Body of pancreas (tissue), 4 donors: ENCODE results near the gene TNIK. TPM values are rescaled to one million over a fixed set of nuclear protein-coding genes. Genes with fewer than 3 reads are reported as not detected.

ENCODE experiments used
- ATAC-seq: fragments of 150-250 bp; one replicate; pipeline ENCODE4 v1.9.1; 2016
- DNase-seq, 4 donors: peaks; one replicate each; pipeline ENCODE4 v3.0.0-alpha.2; 2019
- H3K27ac ChIP-seq, 4 donors: fragments of 200-600 bp; sonication (generic); 1 replicate in 3 of 4; 2 replicates in 1 of 4; pipeline versions ENCODE4 v1.5.1 to v1.6.1; 2016 to 2019; ENCODE audit warnings: mild to moderate bottlenecking in 1 of 4, mixed read lengths in 1 of 4, moderate library complexity in 1 of 4
- H3K27me3 ChIP-seq, 2 donors: fragments of 200-600 bp; sonication (generic); one replicate each; pipeline ENCODE4 v1.6.0; 2016; ENCODE audit warnings: mild to moderate bottlenecking in 1 of 2
- H3K36me3 ChIP-seq, 2 donors: fragments of 200-600 bp; sonication (generic); replicated peaks in 1 of 2; 2 replicates each; pipeline ENCODE4 v1.5.1; 2016; ENCODE audit warnings: low read depth in 2 of 2; ENCODE audit not compliant: insufficient read depth in 1 of 2
- H3K4me1 ChIP-seq: fragments of 200-600 bp; sonication (generic); one replicate; pipeline ENCODE4 v1.6.0; 2016
- H3K4me3 ChIP-seq, 2 donors: fragments of 200-600 bp; sonication (generic); 1 replicate in 1 of 2; 2 replicates in 1 of 2; pipeline ENCODE4 v1.5.1; 2016 to 2019
- H3K9me3 ChIP-seq, 3 donors: fragments of 200-600 bp; sonication (generic); 1 replicate in 2 of 3; 2 replicates in 1 of 3; pipeline ENCODE4 v1.5.1; 2016
- CTCF ChIP-seq, 7 experiments: fragments of 450-650 bp in 4 of 7; fragments of 200-600 bp in 3 of 7; sonication (generic) in 3 of 7; IDR thresholded peaks; one replicate each; pipeline ENCODE4 v1.5.1; 2016 to 2019; ENCODE audit warnings: antibody characterized with exemption in 7 of 7
- POLR2A ChIP-seq, 3 donors: fragments of 450-650 bp; IDR thresholded peaks; one replicate each; pipeline ENCODE4 v1.6.1; 2016; ENCODE audit warnings: antibody characterized with exemption in 3 of 3, mild to moderate bottlenecking in 2 of 3
- WGBS, 2 donors: methylation state at CpG; one replicate each; pipeline ENCODE4 v1.1.5; 2017; 5-methylcytosine and 5-hydroxymethylcytosine counted together
- intact Hi-C: fragments of 100-400 bp; cut with DNase I; formaldehyde crosslinking; loops from one replicate; pipeline ENCODE4 v1.15.1; 2023
- total RNA-seq, 2 donors: library from RNA; depleted of rRNA; stranded (reverse); fragments of >200 nt; gene quantifications; one replicate each; pipeline ENCODE4 v1.1.0, GENCODE V29; 2016

Gene TNIK
- total RNA-seq, 2 donors from 2014 or later: 7.6 to 9.6 TPM

GRCh38 chr3:171285287-171285686, 174.9 kb downstream of the TNIK start:
- intact Hi-C loops: no loop called here
- Histone ChIP-seq H3K4me1 (peaks cover 12% of the 10 kb centered on the region), H3K4me3 (no peak overlapping the region), H3K9me3 (no peaks in the 10 kb centered on the region), H3K27me3 (no peaks in the 10 kb centered on the region), H3K27ac (no peak overlapping the region), H3K36me3 (no peaks in the 10 kb centered on the region)
- no peak for TF ChIP-seq CTCF (IDR thresholded peaks at IDR 0.05)
- no peak for TF ChIP-seq POLR2A (IDR thresholded peaks at IDR 0.05)
- WGBS, 2 donors: 71 to 78% methylated on average over 2 of the region's 2 CpGs
- DNase-seq (no peak), ATAC-seq (no peak)

DNA sequence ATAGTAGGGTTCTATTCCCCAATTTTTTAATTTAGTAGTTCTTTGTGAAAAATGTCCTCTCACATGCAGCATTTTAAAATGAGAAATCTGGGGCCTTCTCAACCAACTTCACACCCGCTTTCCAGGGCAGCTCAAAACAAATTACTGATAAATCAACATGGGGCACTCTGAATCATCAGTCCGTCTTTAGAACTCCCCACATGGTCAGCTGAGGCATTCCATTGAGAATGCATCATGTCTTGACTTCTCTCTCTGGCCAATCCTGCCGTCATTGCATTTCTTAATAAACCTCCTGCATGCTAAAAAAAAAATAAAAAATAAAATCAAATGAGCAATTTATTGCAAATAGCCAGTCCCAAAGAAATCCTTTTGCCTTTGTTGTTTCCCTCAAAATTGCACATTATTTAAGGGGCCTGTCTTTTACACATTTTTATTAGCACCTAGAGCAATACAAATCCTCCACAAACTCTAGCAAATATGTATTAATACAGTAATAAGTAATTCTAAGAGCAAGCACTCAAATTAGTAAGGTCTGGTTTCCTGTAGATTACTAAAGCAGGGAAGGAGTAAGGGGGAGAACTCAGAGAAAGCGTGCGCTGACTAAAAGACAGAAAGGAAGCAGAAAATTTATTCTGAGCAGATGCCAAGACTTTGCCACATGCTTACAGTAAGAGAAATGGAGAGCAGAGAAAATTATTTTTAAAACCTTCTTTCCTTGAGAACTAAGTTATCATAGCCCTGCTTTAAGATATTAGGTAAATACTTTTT, 175.7 kb downstream of the TNIK start:
- peak in 3 of 4 donors; percentile 12 to 38 (median 20) for DNase-seq
- intact Hi-C loops: no loop called here
- no peak for TF ChIP-seq CTCF (IDR thresholded peaks at IDR 0.05)
- no peak for TF ChIP-seq POLR2A (IDR thresholded peaks at IDR 0.05)

DNA sequence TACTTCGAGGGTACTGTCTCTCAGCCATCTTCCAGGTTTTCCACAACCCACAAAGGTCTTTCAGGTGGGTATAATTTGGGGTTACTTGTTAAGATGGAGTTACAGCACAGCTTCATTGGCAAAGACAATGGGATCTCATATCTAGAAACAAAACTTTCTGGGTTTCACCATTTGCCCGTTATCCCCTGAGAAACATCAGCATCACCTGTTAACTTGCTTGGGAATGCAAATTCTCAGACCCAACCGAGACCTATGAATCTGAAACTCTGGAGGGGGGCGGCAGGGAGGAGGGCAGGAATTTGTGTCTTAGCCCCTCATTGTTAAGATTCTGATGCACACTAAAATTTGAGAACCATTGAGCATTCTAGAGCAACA, 176.4 kb downstream of the TNIK start:
- Histone ChIP-seq H3K4me1 (peaks cover 12% of the 10 kb centered on the region), H3K27ac (no peak overlapping the region), H3K36me3 (no peaks in the 10 kb centered on the region), H3K4me3 (no peak overlapping the region), H3K9me3 (no peaks in the 10 kb centered on the region), H3K27me3 (no peaks in the 10 kb centered on the region)
- 89 to 91% methylated on average over 4 of the region's 4 CpGs for WGBS, 2 donors
- ATAC-seq (no peak), DNase-seq (no peak)
- intact Hi-C loops: no loop called here
- TF ChIP-seq POLR2A (IDR thresholded peaks at IDR 0.05) (no peak), CTCF (IDR thresholded peaks at IDR 0.05) (no peak)

More for the DNA sequence above, 175.7 kb downstream of the TNIK start:
- no peak overlapping the region for H3K27ac ChIP-seq
- peak; percentile 45 for ATAC-seq
- WGBS, 2 donors: 73 to 85% methylated on average over 5 of the region's 5 CpGs
- H3K4me3 ChIP-seq: no peak overlapping the region
- H3K4me1 ChIP-seq: peaks cover 12% of the 10 kb centered on the region
- no peaks in the 10 kb centered on the region for H3K9me3 ChIP-seq
- no peaks in the 10 kb centered on the region for H3K27me3 ChIP-seq
- no peaks in the 10 kb centered on the region for H3K36me3 ChIP-seq

DNA sequence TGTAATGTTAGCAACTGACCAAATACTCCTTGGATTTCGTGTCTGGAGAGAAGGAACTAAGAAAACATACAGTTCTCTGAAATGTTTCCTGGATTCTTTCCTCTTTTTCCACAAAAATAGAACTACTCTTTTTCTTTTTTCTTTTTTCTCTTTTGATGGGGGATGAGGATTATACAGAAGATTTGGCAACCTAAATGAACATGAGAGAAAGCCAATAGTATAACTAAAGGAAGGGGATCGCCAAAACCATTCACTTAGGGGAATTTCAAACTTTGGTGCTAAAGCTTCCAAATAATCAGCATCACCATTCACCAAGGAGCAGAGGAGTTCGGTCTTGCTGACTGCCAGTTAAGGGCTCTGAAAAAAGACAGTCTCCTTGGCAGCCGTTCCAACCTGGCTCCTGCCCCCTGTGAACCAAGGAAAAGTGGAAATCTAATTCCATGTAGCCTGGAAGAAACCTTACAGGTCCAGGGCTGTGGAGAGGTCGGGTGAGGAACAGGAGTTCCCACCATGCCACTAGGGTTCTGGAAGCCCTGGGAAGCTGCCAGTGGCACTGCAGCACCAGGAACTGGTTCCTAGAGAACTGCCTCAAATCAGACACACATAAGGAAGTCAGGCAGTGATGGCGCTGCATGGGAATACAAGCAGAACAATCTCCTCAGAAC, 176.9 kb downstream of the TNIK start:
- ATAC-seq: no peak
- DNase-seq: peak in 1 of 4 donors; percentile 19
- Histone ChIP-seq H3K27me3 (no peaks in the 10 kb centered on the region), H3K9me3 (no peaks in the 10 kb centered on the region), H3K4me1 (peaks cover 12% of the 10 kb centered on the region), H3K4me3 (no peak overlapping the region), H3K27ac (no peak overlapping the region), H3K36me3 (no peaks in the 10 kb centered on the region)
- intact Hi-C loops: no loop called here
- TF ChIP-seq CTCF (IDR thresholded peaks at IDR 0.05) (no peak), POLR2A (IDR thresholded peaks at IDR 0.05) (no peak)
- WGBS, 2 donors: 72 to 81% methylated on average over 6 of the region's 6 CpGs
